Neural cell (in vitro differentiated cells): ENCODE data around the gene MGAT2.

Experiments used
- CTCF ChIP-seq: fragments of 450-650 bp; IDR thresholded peaks from 2 replicates; pipeline ENCODE4 v1.5.1; 2014; ENCODE audit warnings: antibody characterized with exemption, mild to moderate bottlenecking, moderate library complexity; ENCODE audit not compliant: poor library complexity, severe bottlenecking
- EP300 ChIP-seq: fragments of 450-650 bp; conservative IDR thresholded peaks from 2 replicates; pipeline ENCODE4 v1.6.1; 2014; ENCODE audit warnings: antibody characterized with exemption, mild to moderate bottlenecking, moderate library complexity; ENCODE audit not compliant: poor library complexity, severe bottlenecking
- EZH2 ChIP-seq: fragments of 200-600, 300-800 bp; shearing (Covaris generic), sonication (generic); IDR thresholded peaks from 2 replicates; pipeline ENCODE4 v1.6.1; 2014; ENCODE audit warnings: antibody characterized with exemption, low read length, borderline replicate concordance, mild to moderate bottlenecking; ENCODE audit not compliant: insufficient read depth, poor library complexity, severe bottlenecking
- POLR2AphosphoS5 ChIP-seq: IDR thresholded peaks from 2 replicates; pipeline ENCODE4 v1.6.1; 2012
- SMC3 ChIP-seq: fragments of 450-650 bp; conservative IDR thresholded peaks from 2 replicates; pipeline ENCODE4 v1.6.1; 2014; ENCODE audit warnings: antibody characterized with exemption, mild to moderate bottlenecking, moderate library complexity; ENCODE audit not compliant: poor library complexity
- TAF1 ChIP-seq: IDR thresholded peaks from 2 replicates; pipeline ENCODE4 v1.6.1; 2012; ENCODE audit warnings: low read depth

GRCh38 chr14:49617852-49618519, 2.6 kb upstream of the MGAT2 start:
- TF ChIP-seq CTCF, result no peak
- no peak for TF ChIP-seq SMC3
- TF ChIP-seq EP300, result no peak
- TF ChIP-seq EZH2, result no peak
- TF ChIP-seq TAF1, result no peak
- TF ChIP-seq POLR2AphosphoS5, result no peak
